Measurements from ENCODE around the gene GADD45A. TPM values are rescaled to one million over a fixed set of nuclear protein-coding genes. Genes with fewer than 3 reads are reported as not detected.

Gene GADD45A
- total and polyA plus RNA-seq, 7 donors: 88.8 to 505 (median 197) TPM

DNA sequence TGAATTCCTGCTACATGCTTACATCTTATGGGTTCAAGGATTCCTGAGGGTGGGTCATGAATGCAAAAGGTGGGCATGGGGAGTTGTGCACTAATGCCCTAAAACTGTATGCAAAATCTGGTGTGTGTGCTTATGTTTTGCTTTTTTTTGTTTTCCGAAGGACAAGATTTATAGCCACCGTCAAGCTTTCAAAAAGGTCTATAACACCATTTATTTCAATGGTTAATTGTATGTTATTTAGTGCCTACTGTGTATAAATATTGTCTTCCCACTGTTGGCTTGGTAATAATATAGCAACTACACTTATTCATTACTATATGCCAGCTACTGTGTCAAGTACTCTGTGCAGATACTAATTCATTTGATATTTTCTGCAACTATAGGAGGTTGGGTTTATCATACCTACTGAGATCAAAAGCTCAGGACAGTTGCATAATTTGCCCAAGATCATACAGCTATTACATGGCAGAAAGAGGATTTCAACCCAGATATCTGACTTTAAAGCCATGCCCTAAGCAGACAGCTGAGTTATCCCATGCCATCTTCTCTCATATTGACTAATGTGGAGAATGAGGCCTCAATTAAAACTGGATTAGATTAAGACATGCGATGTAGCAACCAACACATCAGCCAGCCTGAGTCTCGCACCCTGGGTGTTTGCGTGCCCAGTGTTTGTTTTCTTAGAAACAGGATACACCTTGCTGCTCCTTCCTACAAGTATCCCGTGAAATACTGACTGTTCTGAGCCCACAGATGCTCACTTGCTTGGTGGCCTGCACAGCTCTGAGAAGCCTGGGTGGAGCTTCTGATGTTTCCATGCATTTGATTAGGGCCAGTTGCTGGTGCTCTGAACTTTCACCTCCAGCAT is 34.6 kb downstream of the GADD45A start:
- no peak overlapping the region for H3K27ac ChIP-seq

GRCh38 chr1:67721112-67721511 is 36.1 kb downstream of the GADD45A start:
- WGBS, 3 donors: 93 to 97% (median 94%) methylated on average over 4 of the region's 4 CpGs
- no peaks in the 10 kb centered on the region for H3K27me3 ChIP-seq (ENCODE audit: insufficient read depth in 3 of 3, low read length in 2 of 3)
- intact Hi-C loops (cut with DNase I): no loop called here
- DNase-seq: no peak
- no peaks in the 10 kb centered on the region for H3K9me3 ChIP-seq
- no peak overlapping the region for H3K27ac ChIP-seq
- no peak for TF ChIP-seq CTCF (IDR thresholded peaks at IDR 0.05)
- no peaks in the 10 kb centered on the region for H3K36me3 ChIP-seq (ENCODE audit: insufficient read depth in 1 of 2, low read depth in 1 of 2)
- ATAC-seq: no peak
- H3K4me1 ChIP-seq: peaks cover 41% of the 10 kb centered on the region
- no peak overlapping the region for H3K4me3 ChIP-seq

More for the DNA sequence above, 34.6 kb downstream of the GADD45A start:
- no peaks in the 10 kb centered on the region for H3K9me3 ChIP-seq
- no peaks in the 10 kb centered on the region for H3K36me3 ChIP-seq (ENCODE audit: insufficient read depth in 1 of 2, low read depth in 1 of 2)
- no peaks in the 10 kb centered on the region for H3K27me3 ChIP-seq (ENCODE audit: insufficient read depth in 3 of 3, low read length in 2 of 3)
- peaks cover 35% of the 10 kb centered on the region for H3K4me1 ChIP-seq
- no peak overlapping the region for H3K4me3 ChIP-seq
- WGBS, 3 donors: 83 to 91% (median 88%) methylated on average over 6 of the region's 6 CpGs
- ATAC-seq (no peak), DNase-seq (no peak)
- intact Hi-C loops (cut with DNase I): no loop called here
- TF ChIP-seq CTCF (IDR thresholded peaks at IDR 0.05): no peak

GRCh38 chr1:67721650-67722291 is 36.8 kb downstream of the GADD45A start:
- intact Hi-C loops (cut with DNase I): no loop called here

DNA sequence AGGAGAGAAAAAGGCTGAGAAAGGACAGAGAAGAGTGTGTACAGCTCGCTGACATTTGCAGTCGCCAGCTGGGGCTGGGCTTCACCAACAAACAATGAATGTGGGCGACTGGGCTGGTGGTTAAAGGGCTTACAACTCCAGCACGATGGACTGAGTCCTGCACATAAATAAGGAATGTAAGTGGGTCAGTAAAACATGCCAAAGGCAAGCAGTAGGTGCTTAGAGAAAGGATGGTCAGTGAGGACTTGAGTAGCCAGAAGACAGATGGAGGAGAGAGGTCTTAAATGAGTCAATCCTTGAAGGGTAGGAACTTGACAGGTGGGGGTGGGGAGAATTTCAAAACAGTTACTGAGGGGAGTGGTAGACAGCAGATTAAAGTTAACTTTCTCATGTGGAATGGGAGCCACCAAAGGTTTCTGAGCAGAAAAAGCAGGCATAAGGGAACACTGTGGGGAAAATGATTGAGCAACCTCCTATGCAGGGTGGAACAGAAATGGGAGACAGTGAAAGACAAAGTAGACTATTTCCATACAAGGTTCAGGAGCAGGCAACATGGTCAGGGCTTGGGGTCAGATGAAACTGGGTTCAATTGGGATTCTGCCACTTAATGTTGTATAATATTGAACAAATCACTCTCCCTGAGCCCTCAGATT is 37.4 kb downstream of the GADD45A start:
- no peak for TF ChIP-seq CTCF (IDR thresholded peaks at IDR 0.05)
- 76 to 84% (median 84%) methylated on average over 4 of the region's 4 CpGs for WGBS, 3 donors
- Histone ChIP-seq H3K27me3 (ENCODE audit: insufficient read depth in 3 of 3, low read length in 2 of 3) (no peaks in the 10 kb centered on the region), H3K36me3 (ENCODE audit: insufficient read depth in 1 of 2, low read depth in 1 of 2) (no peaks in the 10 kb centered on the region), H3K4me1 (peaks cover 34% of the 10 kb centered on the region), H3K4me3 (no peak overlapping the region), H3K9me3 (no peaks in the 10 kb centered on the region), H3K27ac (no peak overlapping the region)
- no peak for DNase-seq
- intact Hi-C loops (cut with DNase I): no loop called here
- ATAC-seq: no peak

More at GRCh38 chr1:67721650-67722291, 36.8 kb downstream of the GADD45A start:
- H3K36me3 ChIP-seq (ENCODE audit: insufficient read depth in 1 of 2, low read depth in 1 of 2): no peaks in the 10 kb centered on the region
- H3K4me1 ChIP-seq: peaks cover 40% of the 10 kb centered on the region
- no peaks in the 10 kb centered on the region for H3K9me3 ChIP-seq
- no peak for ATAC-seq
- 82 to 84% (median 83%) methylated on average over 2 of the region's 2 CpGs for WGBS, 3 donors
- H3K4me3 ChIP-seq: no peak overlapping the region
- H3K27ac ChIP-seq: no peak overlapping the region
- no peak for DNase-seq
- H3K27me3 ChIP-seq (ENCODE audit: insufficient read depth in 3 of 3, low read length in 2 of 3): no peaks in the 10 kb centered on the region
- no peak for TF ChIP-seq CTCF (IDR thresholded peaks at IDR 0.05)
